GM19240 (cell line): ENCODE results near the gene SCRN2.
A peak's percentile ranks its signal among the peaks of the same experiment; 100 is the strongest.

ENCODE experiments used
- DNase-seq: peaks from one replicate; pipeline ENCODE4 v3.0.0; 2011; ENCODE audit warnings: low spot score; ENCODE audit not compliant: insufficient read length

SCRN2 gene

DNA sequence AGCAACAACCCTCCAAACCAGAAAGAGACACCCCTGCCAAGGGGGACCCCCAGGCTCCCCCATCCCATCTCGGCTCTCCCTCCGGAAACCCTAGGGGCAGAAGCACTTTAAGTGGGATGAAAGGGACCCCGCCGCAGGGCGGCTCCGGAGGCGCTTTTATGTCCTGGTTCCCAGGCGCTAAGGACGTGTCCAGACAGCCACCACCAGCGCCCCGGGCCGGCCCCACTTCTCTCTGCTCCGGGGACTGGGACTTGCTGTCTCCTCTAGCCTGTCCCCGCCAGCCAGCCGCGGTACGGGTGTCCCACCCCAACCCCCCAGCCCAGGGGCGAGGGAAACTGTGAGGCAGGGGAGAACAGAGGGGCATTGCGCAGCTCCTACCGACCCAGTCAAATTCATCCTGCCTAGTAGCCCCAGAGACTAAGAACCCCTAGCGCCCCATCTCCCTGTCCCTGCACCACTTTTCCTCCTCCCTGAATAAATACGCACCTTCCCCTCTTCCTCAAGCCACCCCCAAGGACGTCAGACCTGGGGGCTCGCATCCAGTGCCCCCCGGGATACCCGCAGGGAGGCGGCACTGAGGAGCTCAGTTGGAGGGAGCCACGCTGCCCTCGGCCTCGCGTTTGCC lies 5.8 kb upstream of the SCRN2 start:
- no peak for DNase-seq

DNA sequence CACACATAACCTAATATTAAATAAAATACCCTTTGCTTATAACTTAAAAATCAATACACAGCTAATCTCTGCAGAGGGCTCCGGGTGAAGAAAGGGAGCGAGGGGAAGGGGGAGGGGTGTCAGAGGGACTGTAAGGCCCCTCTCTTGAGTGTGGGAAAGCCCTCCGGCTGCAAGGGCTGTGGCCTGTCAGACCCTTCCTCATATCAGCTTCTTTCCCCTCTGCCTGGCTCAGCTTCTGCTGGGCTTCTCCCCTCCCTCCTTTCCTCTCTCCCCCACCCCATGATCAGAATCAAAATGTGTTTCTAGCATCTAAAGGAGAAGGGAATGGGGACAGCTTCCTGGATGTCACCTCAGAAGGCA lies 4.6 kb upstream of the SCRN2 start:
- DNase-seq = no peak

GRCh38 chr17:47844814-47845715 lies 4.0 kb upstream of the SCRN2 start:
- DNase-seq = no peak

GRCh38 chr17:47844227-47844626 lies 3.2 kb upstream of the SCRN2 start:
- no peak for DNase-seq

DNA sequence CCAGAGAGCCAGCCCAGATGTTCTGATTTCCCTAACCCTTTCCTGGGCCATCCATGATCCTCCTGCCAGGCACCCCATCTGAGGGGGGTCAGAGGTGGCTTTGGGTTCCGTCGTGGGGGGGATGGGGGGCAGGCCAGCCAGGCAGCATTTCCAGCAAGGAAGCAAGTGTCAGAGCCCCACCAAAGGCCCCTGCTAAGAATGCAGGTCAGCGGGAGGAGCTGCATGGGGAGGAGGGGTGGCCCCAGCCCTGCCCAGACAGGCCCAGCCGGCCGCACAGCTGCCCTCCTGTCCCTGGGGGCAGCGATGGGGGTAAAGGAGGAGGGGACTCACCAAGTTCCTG lies 2.3 kb upstream of the SCRN2 start:
- no peak for DNase-seq

DNA sequence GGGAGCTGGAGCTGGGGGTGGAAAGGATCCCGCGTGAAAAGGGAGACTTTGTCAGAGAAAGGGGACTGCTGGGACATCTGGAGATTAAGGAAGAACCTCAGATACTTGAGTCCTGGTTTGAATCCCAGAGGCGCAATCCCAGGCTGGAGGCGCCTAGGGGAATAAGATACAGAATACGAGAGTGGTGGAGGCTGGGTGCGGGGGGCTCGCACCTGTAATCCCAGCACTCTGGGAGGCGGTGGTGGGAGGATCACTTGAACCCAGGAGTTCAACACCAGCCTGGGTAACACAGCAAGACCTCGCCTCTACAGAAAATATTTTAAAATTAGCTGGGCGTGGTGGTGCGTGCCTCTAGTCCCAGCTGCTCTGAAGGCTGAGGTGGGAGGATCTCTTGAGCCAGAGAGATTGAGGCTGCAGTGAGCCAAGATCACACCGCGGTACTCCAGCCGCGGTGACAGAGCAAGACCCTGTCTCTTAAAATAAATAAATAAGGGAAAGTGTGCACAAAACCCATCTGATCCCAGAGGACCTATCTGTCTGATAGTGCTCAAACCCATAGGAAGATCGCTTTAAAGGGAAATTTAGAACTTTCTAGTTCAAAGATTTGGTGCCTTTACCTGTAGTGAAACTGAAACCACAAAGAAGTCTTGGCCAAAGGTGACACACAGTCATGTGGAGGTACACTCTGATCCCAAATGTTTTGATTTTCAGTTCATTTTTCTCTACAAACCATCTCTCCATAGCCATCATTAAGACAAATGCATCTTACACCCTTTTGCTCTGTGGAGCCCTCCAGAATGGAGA lies 617 bp upstream of the SCRN2 start:
- no peak for DNase-seq

GRCh38 chr17:47840001-47840741 lies 902 bp downstream of the SCRN2 start:
- no peak for DNase-seq

GRCh38 chr17:47839071-47839470 lies 2.0 kb downstream of the SCRN2 start:
- no peak for DNase-seq

DNA sequence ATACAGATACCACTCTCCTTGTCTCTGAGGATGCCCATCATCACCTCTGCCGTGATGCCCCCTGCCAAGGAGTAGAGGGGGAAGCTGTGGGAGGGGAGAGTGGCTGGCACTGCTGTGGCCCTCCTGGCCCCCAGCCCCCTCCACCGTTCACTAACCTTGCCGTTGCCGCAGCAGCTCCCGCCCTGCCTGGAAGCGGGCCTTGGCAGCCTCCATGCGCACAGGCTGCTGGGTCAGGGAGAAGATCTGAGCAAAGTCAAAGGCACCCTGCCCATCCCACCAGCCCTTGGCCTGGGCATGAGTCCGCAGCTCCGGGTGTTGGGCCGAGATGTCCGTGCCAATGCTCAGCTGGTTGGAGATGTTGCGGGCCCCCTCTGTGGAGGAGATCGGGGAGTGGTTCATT lies 2.4 kb downstream of the SCRN2 start:
- no peak for DNase-seq

DNA sequence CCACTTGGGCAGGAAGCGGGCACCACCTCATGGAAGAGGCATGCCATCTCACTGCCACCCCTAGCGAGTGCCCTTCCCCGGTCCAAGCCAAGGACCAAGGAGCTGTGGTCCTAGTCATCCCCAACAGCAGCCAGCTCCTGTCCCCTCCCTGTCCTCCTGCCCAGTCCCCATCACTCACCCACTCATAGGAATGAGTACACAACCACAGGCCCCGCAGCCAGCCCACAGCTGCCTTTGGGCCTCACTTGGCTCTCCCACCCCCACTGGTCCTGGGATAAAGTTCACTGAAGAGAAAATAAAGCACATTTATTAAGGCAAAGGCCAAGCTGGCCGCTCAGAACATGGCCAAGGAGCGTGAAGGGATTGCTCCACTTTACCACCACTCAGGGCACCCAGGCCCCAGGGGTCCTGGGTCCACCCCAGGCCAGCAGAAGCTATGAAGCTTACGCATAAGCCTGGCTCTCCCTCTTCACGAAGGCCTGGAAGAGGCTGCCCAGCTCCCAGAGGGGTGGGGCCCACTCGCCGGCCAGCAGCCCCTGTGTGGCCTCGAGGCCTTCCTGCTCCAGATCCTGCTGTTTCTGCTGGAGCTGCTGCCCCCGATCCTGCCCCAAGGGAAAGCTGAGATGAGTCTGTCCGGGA lies 3.6 kb downstream of the SCRN2 start:
- DNase-seq = no peak

DNA sequence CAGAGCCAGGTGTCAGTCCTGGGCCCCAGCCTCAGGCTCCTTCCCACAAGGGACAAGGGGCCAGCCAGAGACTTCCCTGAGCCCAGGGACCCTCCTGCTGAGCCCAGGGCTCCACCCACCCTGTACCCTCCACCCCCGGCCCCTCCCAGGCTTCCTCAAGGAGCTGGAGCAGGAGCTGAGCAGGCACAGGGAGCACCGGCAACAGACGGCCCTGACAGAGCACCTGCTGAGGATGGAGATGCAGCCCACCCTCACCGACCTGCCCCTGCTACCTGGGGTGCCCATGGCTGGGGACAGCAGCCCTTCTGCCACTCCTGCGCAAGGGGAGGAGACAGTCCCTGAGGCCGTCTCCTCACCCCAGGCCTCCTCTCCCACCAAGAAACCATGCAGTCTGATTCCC lies 4.5 kb downstream of the SCRN2 start:
- no peak for DNase-seq

- no peak for DNase-seq
These were observed 6.3 kb downstream of the SCRN2 start for GRCh38 chr17:47834756-47835155.

GRCh38 chr17:47831934-47832327 lies 9.1 kb downstream of the SCRN2 start:
- DNase-seq = no peak

GRCh38 chr17:47831003-47831933 lies 9.8 kb downstream of the SCRN2 start, which contains the start of the genes LRRC46 and MRPL10:
LRRC46 (plus strand) TSS chr17:47831670; CDS start chr17:47831990, 320 bp downstream.
MRPL10 (minus strand) TSS chr17:47831541; CDS start chr17:47831511, 30 bp downstream.
- DNase-seq = peak; percentile 99

- DNase-seq = no peak
These were observed 10.6 kb downstream of the SCRN2 start for GRCh38 chr17:47830396-47831002.

- DNase-seq = no peak
These were observed 11.2 kb downstream of the SCRN2 start for GRCh38 chr17:47829870-47830269.

DNA sequence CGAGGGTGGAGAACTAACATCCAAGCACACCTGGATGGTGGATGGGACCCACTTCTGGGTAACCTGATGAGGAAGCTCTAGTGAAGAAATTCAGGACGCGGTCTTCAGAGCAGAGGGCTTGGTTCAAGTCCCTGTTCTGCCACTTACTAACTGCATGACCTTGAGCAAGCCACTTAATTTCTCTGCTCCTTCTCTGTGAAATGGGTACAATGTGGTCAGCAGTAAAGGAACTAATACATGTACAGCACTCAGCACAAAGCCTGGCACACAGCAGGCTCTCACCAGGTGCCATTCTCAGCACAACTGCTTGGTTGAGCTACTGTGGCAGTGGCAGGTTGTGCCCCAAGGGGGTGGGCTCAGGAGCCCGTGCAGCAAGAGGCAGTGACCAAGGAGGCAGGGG lies 17.6 kb downstream of the SCRN2 start:
- no peak for DNase-seq

DNA sequence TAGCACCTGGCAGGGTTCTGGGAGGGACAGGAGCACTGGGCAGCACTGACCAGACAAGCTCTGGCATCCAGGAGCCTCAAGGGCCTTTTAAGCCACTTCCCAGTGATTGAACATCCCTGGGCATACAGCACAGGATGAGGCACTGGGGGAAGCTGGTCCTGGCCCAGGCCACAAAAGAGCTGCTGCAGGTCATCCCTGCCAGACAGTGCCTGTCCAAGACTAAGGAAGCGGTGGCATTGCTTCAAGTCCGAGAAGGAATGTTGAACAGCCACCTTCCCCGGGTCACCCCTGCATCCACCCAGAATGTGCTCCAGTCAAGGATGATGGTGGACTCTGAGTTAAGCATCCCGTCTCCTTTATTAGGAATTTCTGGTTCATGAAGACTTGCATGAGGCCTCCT lies 18.3 kb downstream of the SCRN2 start:
- no peak for DNase-seq
